ENCODE results near the gene ARSB. TPM values are rescaled to one million over a fixed set of nuclear protein-coding genes. Genes with fewer than 3 reads are reported as not detected.

Gene ARSB
- total RNA-seq, 1 experiment from 2014 or later, result 11.4 TPM

GRCh38 chr5:78920604-78921003, 64.5 kb downstream of the ARSB start:
- no peak overlapping the region for H2BK120ac ChIP-seq (ENCODE audit: low read depth, low read length, poor library complexity, severe bottlenecking)
- H3K36me3 Mint-ChIP-seq (ENCODE audit: insufficient read depth in 1 of 3, low read depth in 3 of 3), result no peaks in the 10 kb centered on the region
- no peak overlapping the region for H3K4me3 Mint-ChIP-seq
- no peaks in the 10 kb centered on the region for H3K9me3 ChIP-seq (ENCODE audit: control insufficient read depth, low read depth, low read length)
- H4K8ac ChIP-seq (replicated peaks; ENCODE audit: insufficient read length, low read depth, low read length), result no peak overlapping the region
- no peak overlapping the region for H3K27ac Mint-ChIP-seq
- TF ChIP-seq CTCF (conservative IDR thresholded peaks at IDR 0.05), result peak; percentile 48; the same call in 2 of the 3 replicates
- H3T11ph ChIP-seq (ENCODE audit: low read length), result no peak overlapping the region
- no peak overlapping the region for H3K9ac ChIP-seq (ENCODE audit: extremely low read depth, insufficient read length, low read length)
- H3K18ac ChIP-seq (ENCODE audit: insufficient read length, low read depth, low read length), result no peak overlapping the region
- no CpG with 5 or more reads among the region's 2 CpGs for WGBS (ENCODE audit: extremely low coverage, insufficient read length, low lambda C conversion rate)
- H2BK15ac ChIP-seq (ENCODE audit: low read depth, low read length), result no peak overlapping the region
- no peak overlapping the region for H3K23ac ChIP-seq (ENCODE audit: insufficient read length, low read depth, low read length)
- H3K9me3 Mint-ChIP-seq, result no peaks in the 10 kb centered on the region
- no peak overlapping the region for H4K91ac ChIP-seq (ENCODE audit: insufficient read length, low read depth, low read length)
- no peak overlapping the region for H3K27ac ChIP-seq (ENCODE audit: insufficient read length, low read depth, low read length)
- H3K14ac ChIP-seq (ENCODE audit: insufficient read depth, low read length), result no peak overlapping the region
- no peak for DNase-seq
- no peak overlapping the region for H3K4ac ChIP-seq (ENCODE audit: low read depth, low read length)
- H2BK20ac ChIP-seq (ENCODE audit: low read depth, low read length, poor library complexity, severe bottlenecking), result no peak overlapping the region
- H4K5ac ChIP-seq (ENCODE audit: insufficient read length, low read depth, low read length), result no peak overlapping the region
- H4K20me1 ChIP-seq (ENCODE audit: control insufficient read depth, insufficient read depth, insufficient read length), result no peaks in the 10 kb centered on the region
- no peak overlapping the region for H2BK12ac ChIP-seq (ENCODE audit: insufficient read length, low read depth, low read length)
- H3K79me2 ChIP-seq (ENCODE audit: insufficient read depth, low read length), result no peaks in the 10 kb centered on the region
- H3K23me2 ChIP-seq (ENCODE audit: insufficient read length, low read depth, low read length, poor library complexity, severe bottlenecking), result no peaks in the 10 kb centered on the region
- peaks cover 6 to 21% of the 10 kb centered on the region in 2 experiments for H3K4me1 Mint-ChIP-seq
- H2AFZ ChIP-seq (ENCODE audit: low read length), result no peak overlapping the region
- H3K56ac ChIP-seq (ENCODE audit: insufficient read length, low read depth, low read length), result no peak overlapping the region
- H3K79me1 ChIP-seq (ENCODE audit: insufficient read depth, low read depth, low read length, poor library complexity, severe bottlenecking), result no peaks in the 10 kb centered on the region
- H3K4me2 ChIP-seq (ENCODE audit: insufficient read depth, insufficient read length, low read length), result no peak overlapping the region
- H2AK5ac ChIP-seq (ENCODE audit: insufficient read length, low read length), result no peak overlapping the region
- no peaks in the 10 kb centered on the region; the same call in 1 of the 2 replicates for H3K27me3 ChIP-seq (ENCODE audit: insufficient read depth, low read length)
- H2BK5ac ChIP-seq (ENCODE audit: insufficient read length, low read length), result no peak overlapping the region
- H3K27me3 Mint-ChIP-seq (ENCODE audit: low read depth), result peaks cover 1% of the 10 kb centered on the region; the same call in 1 of the 2 replicates
- H3K4me1 ChIP-seq (ENCODE audit: insufficient read depth, low read length), result no peaks in the 10 kb centered on the region

Data from H9 (cell line).